Adrenal gland (tissue), 12 donors: ENCODE results near the gene NFIC. TPM values are rescaled to one million over a fixed set of nuclear protein-coding genes. Genes with fewer than 3 reads are reported as not detected.

Source experiments
- DNase-seq, 7 donors: peaks; one replicate each; pipeline ENCODE4 v3.0.0-alpha.2; 2019 to 2020
- H3K27ac ChIP-seq, 5 donors: fragments of 200-600 bp; sonication (generic) in 4 of 5; 1 replicate in 3 of 5; 2 replicates in 2 of 5; pipeline versions ENCODE4 v1.5.1 to v1.8.0; 2016 to 2020; ENCODE audit warnings: mild to moderate bottlenecking in 1 of 5
- H3K27me3 ChIP-seq: fragments of 200-600 bp; 2 replicates; pipeline ENCODE4 v1.8.0; 2021
- H3K36me3 ChIP-seq, 2 donors: fragments of 200-600 bp; replicated peaks in 1 of 2; 1 replicate in 1 of 2; 2 replicates in 1 of 2; pipeline versions ENCODE4 v1.5.1 to v1.8.0; 2018 to 2022
- H3K4me1 ChIP-seq, 2 donors: fragments of 200-600 bp; replicated peaks in 1 of 2; 1 replicate in 1 of 2; 2 replicates in 1 of 2; pipeline versions ENCODE4 v1.5.1 to v1.8.0; 2018 to 2021
- H3K4me3 ChIP-seq, 4 donors: fragments of 200-600 bp; sonication (generic) in 3 of 4; one replicate each; pipeline ENCODE4 v1.5.1; 2016 to 2018
- H3K9me3 ChIP-seq, 3 donors: fragments of 200-600 bp; sonication (generic) in 1 of 3; replicated peaks in 1 of 3; 1 replicate in 2 of 3; 2 replicates in 1 of 3; pipeline versions ENCODE4 v1.5.1 to v1.8.0; 2016 to 2021
- CTCF ChIP-seq, 6 experiments: fragments of 450-650 bp in 4 of 6; fragments of 200-600 bp in 2 of 6; sonication (generic) in 1 of 6; IDR thresholded peaks; 1 replicate in 5 of 6; 2 replicates in 1 of 6; pipeline versions ENCODE4 v1.5.1 to v1.8.0; 2016 to 2021; ENCODE audit warnings: antibody characterized with exemption in 6 of 6, mild to moderate bottlenecking in 2 of 6, moderate library complexity in 1 of 6
- POLR2A ChIP-seq, 2 donors: fragments of 450-650 bp; IDR thresholded peaks; one replicate each; pipeline ENCODE4 v1.6.1; 2017; ENCODE audit warnings: antibody characterized with exemption in 2 of 2, mild to moderate bottlenecking in 2 of 2, moderate library complexity in 1 of 2
- WGBS, 4 donors: extraction: QIAGEN DNeasy Blood & Tissue Kit in 2 of 4; methylation state at CpG; one replicate each; pipeline versions ENCODE4 v1.1.5 to v1.1.7; 2013 to 2017; 5-methylcytosine and 5-hydroxymethylcytosine counted together
- intact Hi-C, 2 donors: fragments of 100-400 bp; cut with DNase I; formaldehyde crosslinking; loops; one replicate each; pipeline versions ENCODE4 v1.14.1 to v1.15.0; 2022 to 2023
- polyA plus RNA-seq, 3 donors: library from polyadenylated mRNA; stranded (reverse); fragments of 200-250 nt in 2 of 3; fragments of 350-450 nt in 1 of 3; fragmentation: Illumina TruSeq in 1 of 3; extraction: RNeasy Lipid Tissue Mini Kit (QIAGEN cat#74804) in 1 of 3; gene quantifications; one replicate each; pipeline ENCODE4 v1.2.3, GENCODE V29; 2013 to 2014
- total RNA-seq, 9 donors: library from RNA; depleted of rRNA in 4 of 9; stranded (reverse); fragments of >200 nt in 4 of 9; fragments of 120-200 nt in 1 of 9; fragmentation: NEBNext Ultra II Directional in 1 of 9; extraction: Animal tissue kit (Norgen Biotek cat#: 25700) in 1 of 9; gene quantifications; one replicate each; pipeline versions ENCODE4 v1.1.0 to v1.2.4, GENCODE V29; 2013 to 2023
- donor health status: healthy with polysubstance abuse.
- donor health status: Bipolar disorder and iron deficiency.
- donor health status: DM: yes; HTN: yes; CAD: no.
- donor health status: DM: no; HTN: no; CAD: no.
- donor health status: DM: no; HTN: no; CAD: no.
- donor health status: DM: yes; HTN: yes; CAD: no.

The NFIC gene
- total and polyA plus RNA-seq, 12 donors, result 3.5 to 329 (median 171) TPM

GRCh38 chr19:3366753-3367627 is 607 bp downstream of the NFIC start:
- no peaks in the 10 kb centered on the region for H3K27me3 ChIP-seq
- no peaks in the 10 kb centered on the region for H3K9me3 ChIP-seq
- peak; percentile 70 to 82 (median 75) for DNase-seq
- WGBS, 4 donors, result 0 to 1% (median 0%) methylated on average over 1 to 65 of the region's 65 CpGs
- peak overlapping the region; percentile 95 to 100 (median 98) for H3K27ac ChIP-seq
- H3K4me3 ChIP-seq, result peak overlapping the region; percentile 72 to 94 (median 83)
- TF ChIP-seq CTCF (IDR thresholded peaks at IDR 0.05), result no peak
- peak in 1 of 2 donors; percentile 57 for TF ChIP-seq POLR2A (IDR thresholded peaks at IDR 0.05)
- H3K36me3 ChIP-seq, result no peaks in the 10 kb centered on the region
- H3K4me1 ChIP-seq, result peaks cover 43 to 55% of the 10 kb centered on the region in 2 donors
- intact Hi-C loops, result loop anchor here in 1 of 2 donors (5.0 kb wide), 1 partner anchor 35 kb away; no protein-coding TSS in a partner anchor

GRCh38 chr19:3367628-3368440 is 1.5 kb downstream of the NFIC start:
- Histone ChIP-seq H3K27me3 (no peaks in the 10 kb centered on the region), H3K4me1 (peaks cover 42 to 55% of the 10 kb centered on the region in 2 donors), H3K36me3 (no peaks in the 10 kb centered on the region), H3K27ac (peak overlapping the region; percentile 95 to 100 (median 98)), H3K4me3 (peak overlapping the region; percentile 72 to 94 (median 83)), H3K9me3 (no peaks in the 10 kb centered on the region)
- peak in 4 of 7 donors; percentile 40 to 64 (median 51) for DNase-seq
- intact Hi-C loops, result loop anchor here in 1 of 2 donors (5.0 kb wide), 1 partner anchor 34 kb away; no protein-coding TSS in a partner anchor
- no peak for TF ChIP-seq CTCF (IDR thresholded peaks at IDR 0.05)
- TF ChIP-seq POLR2A (IDR thresholded peaks at IDR 0.05), result no peak
- WGBS, 4 donors, result 12 to 16% (median 13%) methylated on average over 3 to 24 of the region's 24 CpGs

- H3K4me3 ChIP-seq, result peak overlapping the region in 3 of 4 donors; percentile 72 to 94 (median 90)
- H3K9me3 ChIP-seq, result no peaks in the 10 kb centered on the region
- H3K27ac ChIP-seq, result peak overlapping the region; percentile 95 to 100 (median 98)
- TF ChIP-seq POLR2A (IDR thresholded peaks at IDR 0.05) (no peak), CTCF (IDR thresholded peaks at IDR 0.05) (no peak)
- H3K27me3 ChIP-seq, result no peaks in the 10 kb centered on the region
- intact Hi-C loops, result loop anchor here in 1 of 2 donors (5.0 kb wide), 1 partner anchor 34 kb away; no protein-coding TSS in a partner anchor
- peaks cover 43 to 60% of the 10 kb centered on the region in 2 donors for H3K4me1 ChIP-seq
- H3K36me3 ChIP-seq, result no peaks in the 10 kb centered on the region
- DNase-seq, result peak in 2 of 7 donors; percentile 27 to 38
- WGBS, 4 donors, result 14 to 34% (median 26%) methylated on average over 4 to 5 of the region's 5 CpGs
Observed at GRCh38 chr19:3368441-3368795, 2.0 kb downstream of the NFIC start.
